OCI-LY7 (cell line): Measurements from ENCODE around the gene TAB3. TPM values are rescaled to one million over a fixed set of nuclear protein-coding genes. Genes with fewer than 3 reads are reported as not detected.

Source experiments
- BruUV-seq: library from RNA; stranded (reverse); fragments of 400-500 nt; replicated peaks from 2 replicates; lab custom pipeline; 2021; lab: Mats Ljungman, UMichigan
- CTCF ChIA-PET: fragments of 300-600 bp; sonication (Branson Sonifier 250); formaldehyde crosslinking; loops from one replicate; lab custom pipeline; 2022; ENCODE audit warnings: antibody characterized with exemption; ENCODE audit not compliant: unreplicated experiment; lab: Charles Lee
- POLR2A ChIA-PET: fragments of 300-600 bp; sonication (Branson Sonifier 250); formaldehyde crosslinking; loops from one replicate; lab custom pipeline; 2022; ENCODE audit warnings: antibody characterized with exemption; lab: Charles Lee
- DNase-seq: peaks from one replicate; pipeline ENCODE4 v3.0.0-alpha.2; 2015; ENCODE audit warnings: low spot score
- H2AFZ ChIP-seq: fragments of 200-600 bp; sonication (generic), shearing (Covaris generic); 2 replicates; pipeline ENCODE4 v1.6.1; 2014; ENCODE audit warnings: mild to moderate bottlenecking, antibody characterized with exemption, low read length, moderate library complexity
- H3K27ac ChIP-seq: fragments of 200-600 bp; sonication (generic); 2 replicates; pipeline ENCODE4 v1.5.1; 2014; ENCODE audit warnings: mixed run types, low read depth, mild to moderate bottlenecking, moderate library complexity, low read length, inconsistent platforms; ENCODE audit not compliant: poor library complexity, severe bottlenecking
- H3K36me3 ChIP-seq: fragments of 200-600 bp; sonication (generic); 2 replicates; pipeline ENCODE4 v1.6.1; 2014; ENCODE audit warnings: mild to moderate bottlenecking, antibody characterized with exemption, low read length, moderate library complexity, mixed read lengths; ENCODE audit not compliant: insufficient read depth
- H3K4me1 ChIP-seq: fragments of 200-600 bp; sonication (generic); 2 replicates; pipeline ENCODE4 v1.5.1; 2014; ENCODE audit warnings: mild to moderate bottlenecking, low read length; ENCODE audit not compliant: insufficient read depth, poor library complexity, severe bottlenecking
- H3K4me2 ChIP-seq: fragments of 200-600 bp; sonication (generic); 2 replicates; pipeline ENCODE4 v1.6.1; 2014; ENCODE audit warnings: mild to moderate bottlenecking, low read length
- H3K4me3 ChIP-seq: fragments of 200-600 bp; sonication (generic); 2 replicates; pipeline ENCODE4 v1.5.1; 2014; ENCODE audit warnings: mild to moderate bottlenecking, low read depth, low read length; ENCODE audit not compliant: poor library complexity, severe bottlenecking
- H3K79me2 ChIP-seq: fragments of 200-600 bp; sonication (generic); 2 replicates; pipeline ENCODE4 v1.6.1; 2016; ENCODE audit warnings: low read depth, mild to moderate bottlenecking, low read length, moderate library complexity, mixed read lengths; ENCODE audit not compliant: insufficient read depth
- H3K9me2 ChIP-seq: fragments of 200-600 bp; sonication (generic); 2 replicates; pipeline ENCODE4 v1.6.1; 2016; ENCODE audit warnings: mild to moderate bottlenecking, low read length, mixed read lengths; ENCODE audit not compliant: insufficient read depth
- H3K9me3 ChIP-seq: fragments of 200-600 bp; sonication (generic); 2 replicates; pipeline ENCODE4 v1.6.1; 2014; ENCODE audit warnings: mild to moderate bottlenecking, mixed run types, low read length, mixed read lengths
- H4K20me1 ChIP-seq: fragments of 200-600 bp; sonication (generic); 2 replicates; pipeline ENCODE4 v1.6.1; 2014; ENCODE audit warnings: mild to moderate bottlenecking, antibody characterized with exemption, low read length, moderate library complexity, mixed read lengths; ENCODE audit not compliant: insufficient read depth
- CTCF ChIP-seq: fragments of 200-600 bp; sonication (generic); conservative IDR thresholded peaks from 2 replicates; pipeline ENCODE4 v1.5.1; 2014; ENCODE audit warnings: mild to moderate bottlenecking, antibody characterized with exemption, low read length, moderate library complexity, mixed read lengths
- EZH2phosphoT487 ChIP-seq: fragments of 200-600 bp; sonication (generic); IDR thresholded peaks from 2 replicates; pipeline ENCODE4 v1.6.1; 2018; ENCODE audit warnings: low read depth, borderline replicate concordance, mild to moderate bottlenecking, mixed run types, antibody characterized with exemption, low read length, moderate library complexity, mixed read lengths
- intact Hi-C: fragments of 100-400 bp; cut with micrococcal nuclease; formaldehyde crosslinking; loops from one replicate; pipeline ENCODE4 v1.10.0; 2022; ENCODE audit not compliant: unreplicated experiment
- total RNA-seq, 2 experiments: library from RNA; depleted of rRNA in 1 of 2; stranded (reverse); fragments of >200 nt in 1 of 2; shearing (Covaris generic) in 1 of 2; gene quantifications; 2 replicates each; pipeline ENCODE4 v1.2.3, GENCODE V29; 2014 to 2022

Gene TAB3
- total RNA-seq, 2 experiments from 2014 or later, result 13.8 to 14.6 TPM

- ChIA-PET POLR2A (no interaction called here), CTCF (no interaction called here)
- Histone ChIP-seq H2AFZ (no peak overlapping the region), H3K4me1 (no peaks in the 10 kb centered on the region), H3K79me2 (no peaks in the 10 kb centered on the region), H3K27ac (no peak overlapping the region), H3K4me2 (no peak overlapping the region), H3K9me3 (no peaks in the 10 kb centered on the region), H3K4me3 (no peak overlapping the region), H4K20me1 (no peaks in the 10 kb centered on the region), H3K36me3 (no peaks in the 10 kb centered on the region), H3K9me2 (no peaks in the 10 kb centered on the region)
- no peak for DNase-seq
- no TSS peak for BruUV-seq
- TF ChIP-seq CTCF (no peak), EZH2phosphoT487 (no peak)
- intact Hi-C loops, result no loop called here
These were observed 11.2 kb upstream of the TAB3 start for GRCh38 chrX:30900227-30900626.

- Histone ChIP-seq H3K9me2 (no peaks in the 10 kb centered on the region), H3K79me2 (no peaks in the 10 kb centered on the region), H3K4me2 (no peak overlapping the region), H3K4me1 (no peaks in the 10 kb centered on the region), H3K4me3 (no peak overlapping the region), H3K27ac (no peak overlapping the region), H3K9me3 (no peaks in the 10 kb centered on the region), H2AFZ (no peak overlapping the region), H4K20me1 (no peaks in the 10 kb centered on the region), H3K36me3 (no peaks in the 10 kb centered on the region)
- no peak for DNase-seq
- CTCF ChIA-PET, result no interaction called here
- no TSS peak for BruUV-seq
- intact Hi-C loops, result no loop called here
- no peak for TF ChIP-seq CTCF
- no peak for TF ChIP-seq EZH2phosphoT487
- POLR2A ChIA-PET, result no interaction called here
These were observed 9.8 kb upstream of the TAB3 start for GRCh38 chrX:30898886-30899285.

GRCh38 chrX:30895370-30895769, 6.3 kb upstream of the TAB3 start:
- no peaks in the 10 kb centered on the region for H3K4me1 ChIP-seq
- DNase-seq, result no peak
- H3K4me3 ChIP-seq, result no peak overlapping the region
- intact Hi-C loops, result no loop called here
- H3K27ac ChIP-seq, result no peak overlapping the region
- H3K9me3 ChIP-seq, result no peaks in the 10 kb centered on the region
- H3K4me2 ChIP-seq, result no peak overlapping the region
- BruUV-seq, result no TSS peak
- ChIA-PET POLR2A (interaction anchor here (0.6 kb wide), 1 partner anchor 27 kb away, joined by 5 read pairs; no protein-coding TSS in a partner anchor), CTCF (no interaction called here)
- TF ChIP-seq EZH2phosphoT487, result no peak
- TF ChIP-seq CTCF, result no peak
- H2AFZ ChIP-seq, result no peak overlapping the region
- H3K79me2 ChIP-seq, result no peaks in the 10 kb centered on the region
- no peaks in the 10 kb centered on the region for H3K9me2 ChIP-seq
- no peaks in the 10 kb centered on the region for H3K36me3 ChIP-seq
- H4K20me1 ChIP-seq, result no peaks in the 10 kb centered on the region
